Measurements from ENCODE around the gene ARHGEF28. TPM values are rescaled to one million over a fixed set of nuclear protein-coding genes. Genes with fewer than 3 reads are reported as not detected.

The ARHGEF28 gene
- total RNA-seq, 4 donors from 2014 or later, result 16.9 to 29.7 (median 25.7) TPM

GRCh38 chr5:73644385-73644963 lies 18.5 kb downstream of the ARHGEF28 start:
- Histone ChIP-seq H3K4me3 (no peak overlapping the region), H3K27ac (no peak overlapping the region), H3K4me1 (no peaks in the 10 kb centered on the region), H3K27me3 (no peaks in the 10 kb centered on the region), H3K9me3 (no peaks in the 10 kb centered on the region), H3K36me3 (no peaks in the 10 kb centered on the region)
- TF ChIP-seq POLR2A (IDR thresholded peaks at IDR 0.05), result no peak
- no peak for TF ChIP-seq EP300 (IDR thresholded peaks at IDR 0.05)
- TF ChIP-seq POLR2AphosphoS5 (IDR thresholded peaks at IDR 0.05), result no peak
- TF ChIP-seq, protein P1, sequence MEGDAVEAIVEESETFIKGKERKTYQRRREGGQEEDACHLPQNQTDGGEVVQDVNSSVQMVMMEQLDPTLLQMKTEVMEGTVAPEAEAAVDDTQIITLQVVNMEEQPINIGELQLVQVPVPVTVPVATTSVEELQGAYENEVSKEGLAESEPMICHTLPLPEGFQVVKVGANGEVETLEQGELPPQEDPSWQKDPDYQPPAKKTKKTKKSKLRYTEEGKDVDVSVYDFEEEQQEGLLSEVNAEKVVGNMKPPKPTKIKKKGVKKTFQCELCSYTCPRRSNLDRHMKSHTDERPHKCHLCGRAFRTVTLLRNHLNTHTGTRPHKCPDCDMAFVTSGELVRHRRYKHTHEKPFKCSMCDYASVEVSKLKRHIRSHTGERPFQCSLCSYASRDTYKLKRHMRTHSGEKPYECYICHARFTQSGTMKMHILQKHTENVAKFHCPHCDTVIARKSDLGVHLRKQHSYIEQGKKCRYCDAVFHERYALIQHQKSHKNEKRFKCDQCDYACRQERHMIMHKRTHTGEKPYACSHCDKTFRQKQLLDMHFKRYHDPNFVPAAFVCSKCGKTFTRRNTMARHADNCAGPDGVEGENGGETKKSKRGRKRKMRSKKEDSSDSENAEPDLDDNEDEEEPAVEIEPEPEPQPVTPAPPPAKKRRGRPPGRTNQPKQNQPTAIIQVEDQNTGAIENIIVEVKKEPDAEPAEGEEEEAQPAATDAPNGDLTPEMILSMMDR (IDR thresholded peaks at IDR 0.05), result no peak
- 62 to 86% methylated on average over 3 of the region's 3 CpGs for WGBS, 2 donors (ENCODE audit: low coverage in 1 of 2)
- ATAC-seq, result no peak

- no peak overlapping the region for H3K27ac ChIP-seq
- no peaks in the 10 kb centered on the region for H3K36me3 ChIP-seq
- no peak overlapping the region for H3K4me3 ChIP-seq
- H3K27me3 ChIP-seq, result no peaks in the 10 kb centered on the region
- no peaks in the 10 kb centered on the region for H3K4me1 ChIP-seq
- ATAC-seq, result no peak
- TF ChIP-seq, protein P1 (IDR thresholded peaks at IDR 0.05), result no peak
- TF ChIP-seq POLR2AphosphoS5 (IDR thresholded peaks at IDR 0.05) (no peak), EP300 (IDR thresholded peaks at IDR 0.05) (no peak), POLR2A (IDR thresholded peaks at IDR 0.05) (no peak)
- H3K9me3 ChIP-seq, result no peaks in the 10 kb centered on the region
Observed at GRCh38 chr5:73647721-73648120, 21.7 kb downstream of the ARHGEF28 start.

- Histone ChIP-seq H3K4me1 (no peaks in the 10 kb centered on the region), H3K36me3 (no peaks in the 10 kb centered on the region), H3K4me3 (no peak overlapping the region), H3K9me3 (no peaks in the 10 kb centered on the region), H3K27ac (no peak overlapping the region), H3K27me3 (no peaks in the 10 kb centered on the region)
- ATAC-seq, result no peak
- TF ChIP-seq POLR2AphosphoS5 (IDR thresholded peaks at IDR 0.05) (no peak), POLR2A (IDR thresholded peaks at IDR 0.05) (no peak), EP300 (IDR thresholded peaks at IDR 0.05) (no peak)
- TF ChIP-seq, protein P1 (IDR thresholded peaks at IDR 0.05), result no peak
- 63 to 83% methylated on average over 1 of the region's 1 CpG for WGBS, 2 donors (ENCODE audit: low coverage in 1 of 2)
Observed at GRCh38 chr5:73648515-73648914, 22.5 kb downstream of the ARHGEF28 start.

GRCh38 chr5:73649926-73650325 lies 23.9 kb downstream of the ARHGEF28 start:
- WGBS, 2 donors (ENCODE audit: low coverage in 1 of 2), result 85 to 100% methylated on average over 2 to 3 of the region's 3 CpGs
- ATAC-seq, result no peak
- Histone ChIP-seq H3K27me3 (no peaks in the 10 kb centered on the region), H3K4me1 (peaks cover 0 to 9% (median 0%) of the 10 kb centered on the region in 3 donors), H3K27ac (no peak overlapping the region), H3K4me3 (no peak overlapping the region), H3K36me3 (no peaks in the 10 kb centered on the region), H3K9me3 (no peaks in the 10 kb centered on the region)
- no peak for TF ChIP-seq POLR2A (IDR thresholded peaks at IDR 0.05)
- no peak for TF ChIP-seq POLR2AphosphoS5 (IDR thresholded peaks at IDR 0.05)
- TF ChIP-seq EP300 (IDR thresholded peaks at IDR 0.05), result no peak
- TF ChIP-seq, protein P1 (IDR thresholded peaks at IDR 0.05), result no peak

- Histone ChIP-seq H3K4me3 (no peak overlapping the region), H3K36me3 (no peaks in the 10 kb centered on the region), H3K27me3 (no peaks in the 10 kb centered on the region), H3K4me1 (peaks cover 0 to 9% (median 0%) of the 10 kb centered on the region in 3 donors), H3K9me3 (no peaks in the 10 kb centered on the region), H3K27ac (no peak overlapping the region)
- ATAC-seq, result no peak
- TF ChIP-seq, protein P1 (IDR thresholded peaks at IDR 0.05), result no peak
- TF ChIP-seq EP300 (IDR thresholded peaks at IDR 0.05), result no peak
- no peak for TF ChIP-seq POLR2AphosphoS5 (IDR thresholded peaks at IDR 0.05)
- TF ChIP-seq POLR2A (IDR thresholded peaks at IDR 0.05), result no peak
- 67 to 88% methylated on average over 2 of the region's 2 CpGs for WGBS, 2 donors (ENCODE audit: low coverage in 1 of 2)
Observed at GRCh38 chr5:73652391-73652790, 26.4 kb downstream of the ARHGEF28 start.
